Osteocyte (in vitro differentiated cells): ENCODE measurements around the gene KIRREL3. TPM values are rescaled to one million over a fixed set of nuclear protein-coding genes. Genes with fewer than 3 reads are reported as not detected.

Source experiments
- DNase-seq: peaks from one replicate; pipeline ENCODE4 v3.0.0; 2021; ENCODE audit warnings: mixed read lengths; ENCODE audit not compliant: unreplicated experiment; ENCODE audit errors: extremely low spot score
- H3K27ac Mint-ChIP-seq: one replicate; pipeline ENCODE4 v1.8.0; 2021; ENCODE audit warnings: mild to moderate bottlenecking, mixed read lengths; ENCODE audit not compliant: unreplicated experiment
- H3K27me3 Mint-ChIP-seq: one replicate; pipeline ENCODE4 v1.8.0; 2021; ENCODE audit warnings: mixed read lengths; ENCODE audit not compliant: unreplicated experiment
- H3K36me3 Mint-ChIP-seq: one replicate; pipeline ENCODE4 v1.8.0; 2021; ENCODE audit warnings: mixed read lengths; ENCODE audit not compliant: unreplicated experiment
- H3K4me1 Mint-ChIP-seq: one replicate; pipeline ENCODE4 v1.8.0; 2021; ENCODE audit warnings: mixed read lengths; ENCODE audit not compliant: unreplicated experiment
- H3K4me3 Mint-ChIP-seq: one replicate; pipeline ENCODE4 v1.8.0; 2021; ENCODE audit warnings: mild to moderate bottlenecking, moderate library complexity, mixed read lengths; ENCODE audit not compliant: unreplicated experiment
- H3K9me3 Mint-ChIP-seq: one replicate; pipeline ENCODE4 v1.8.0; 2021; ENCODE audit warnings: mixed read lengths; ENCODE audit not compliant: unreplicated experiment
- total RNA-seq: library from RNA; stranded (reverse); gene quantifications from 2 replicates; pipeline ENCODE4 v1.2.1, GENCODE V29; 2021
- TF ChIP-seq, protein P1 (sequence below): fragments of 200-600 bp; sonication (generic); IDR thresholded peaks from 2 replicates; pipeline ENCODE4 v1.5.0; 2021; ENCODE audit warnings: antibody characterized with exemption, mild to moderate bottlenecking, moderate library complexity

The KIRREL3 gene
- total RNA-seq, 1 donor from 2014 or later, result 1.2 TPM

GRCh38 chr11:126915430-126915829 lies 85.1 kb downstream of the KIRREL3 start:
- no peak overlapping the region for H3K27ac Mint-ChIP-seq
- no peaks in the 10 kb centered on the region for H3K27me3 Mint-ChIP-seq
- TF ChIP-seq, protein P1, sequence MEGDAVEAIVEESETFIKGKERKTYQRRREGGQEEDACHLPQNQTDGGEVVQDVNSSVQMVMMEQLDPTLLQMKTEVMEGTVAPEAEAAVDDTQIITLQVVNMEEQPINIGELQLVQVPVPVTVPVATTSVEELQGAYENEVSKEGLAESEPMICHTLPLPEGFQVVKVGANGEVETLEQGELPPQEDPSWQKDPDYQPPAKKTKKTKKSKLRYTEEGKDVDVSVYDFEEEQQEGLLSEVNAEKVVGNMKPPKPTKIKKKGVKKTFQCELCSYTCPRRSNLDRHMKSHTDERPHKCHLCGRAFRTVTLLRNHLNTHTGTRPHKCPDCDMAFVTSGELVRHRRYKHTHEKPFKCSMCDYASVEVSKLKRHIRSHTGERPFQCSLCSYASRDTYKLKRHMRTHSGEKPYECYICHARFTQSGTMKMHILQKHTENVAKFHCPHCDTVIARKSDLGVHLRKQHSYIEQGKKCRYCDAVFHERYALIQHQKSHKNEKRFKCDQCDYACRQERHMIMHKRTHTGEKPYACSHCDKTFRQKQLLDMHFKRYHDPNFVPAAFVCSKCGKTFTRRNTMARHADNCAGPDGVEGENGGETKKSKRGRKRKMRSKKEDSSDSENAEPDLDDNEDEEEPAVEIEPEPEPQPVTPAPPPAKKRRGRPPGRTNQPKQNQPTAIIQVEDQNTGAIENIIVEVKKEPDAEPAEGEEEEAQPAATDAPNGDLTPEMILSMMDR, result no peak
- no peak for DNase-seq
- no peaks in the 10 kb centered on the region for H3K9me3 Mint-ChIP-seq
- no peak overlapping the region for H3K4me3 Mint-ChIP-seq
- H3K36me3 Mint-ChIP-seq, result no peaks in the 10 kb centered on the region
- H3K4me1 Mint-ChIP-seq, result peaks cover 11% of the 10 kb centered on the region

GRCh38 chr11:126914941-126915340 lies 85.6 kb downstream of the KIRREL3 start:
- H3K9me3 Mint-ChIP-seq, result no peaks in the 10 kb centered on the region
- H3K27ac Mint-ChIP-seq, result no peak overlapping the region
- DNase-seq, result no peak
- no peak overlapping the region for H3K4me3 Mint-ChIP-seq
- TF ChIP-seq, protein P1, result no peak
- H3K4me1 Mint-ChIP-seq, result peaks cover 11% of the 10 kb centered on the region
- no peaks in the 10 kb centered on the region for H3K36me3 Mint-ChIP-seq
- H3K27me3 Mint-ChIP-seq, result no peaks in the 10 kb centered on the region

GRCh38 chr11:126914166-126914565 lies 86.4 kb downstream of the KIRREL3 start:
- no peaks in the 10 kb centered on the region for H3K27me3 Mint-ChIP-seq
- no peak for DNase-seq
- TF ChIP-seq, protein P1, result no peak
- no peak overlapping the region for H3K4me3 Mint-ChIP-seq
- no peaks in the 10 kb centered on the region for H3K36me3 Mint-ChIP-seq
- peaks cover 11% of the 10 kb centered on the region for H3K4me1 Mint-ChIP-seq
- H3K27ac Mint-ChIP-seq, result no peak overlapping the region
- H3K9me3 Mint-ChIP-seq, result no peaks in the 10 kb centered on the region

- no peak for DNase-seq
- Mint-ChIP-seq H3K36me3 (no peaks in the 10 kb centered on the region), H3K9me3 (no peaks in the 10 kb centered on the region), H3K4me1 (no peaks in the 10 kb centered on the region), H3K27ac (no peak overlapping the region), H3K4me3 (no peak overlapping the region), H3K27me3 (no peaks in the 10 kb centered on the region)
- TF ChIP-seq, protein P1, result no peak
Measured at GRCh38 chr11:126904520-126904919, 96.0 kb downstream of the KIRREL3 start.

DNA sequence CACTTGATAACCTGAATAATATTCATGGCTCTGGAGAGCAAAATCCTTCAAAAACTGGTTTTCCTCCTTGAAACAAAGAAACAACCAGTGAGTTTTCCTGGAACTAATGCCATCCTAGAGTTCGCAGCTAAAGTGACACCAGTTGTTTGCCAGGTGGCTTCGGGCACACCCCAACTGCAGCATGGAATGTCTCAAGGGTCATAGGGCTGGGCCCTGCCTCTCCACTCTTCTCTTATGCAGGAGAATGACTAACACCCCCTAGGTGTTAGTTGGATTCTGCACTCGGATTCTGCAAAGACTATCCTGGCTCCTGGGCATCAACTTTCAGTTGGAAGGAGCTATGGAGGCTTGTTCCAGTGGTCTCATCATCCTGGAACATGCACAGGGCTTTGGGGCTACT lies 98.8 kb downstream of the KIRREL3 start:
- H3K9me3 Mint-ChIP-seq, result peaks cover 2% of the 10 kb centered on the region
- no peaks in the 10 kb centered on the region for H3K36me3 Mint-ChIP-seq
- no peak overlapping the region for H3K4me3 Mint-ChIP-seq
- DNase-seq, result no peak
- no peaks in the 10 kb centered on the region for H3K27me3 Mint-ChIP-seq
- TF ChIP-seq, protein P1, result no peak
- H3K27ac Mint-ChIP-seq, result no peak overlapping the region
- no peaks in the 10 kb centered on the region for H3K4me1 Mint-ChIP-seq
